SK-N-MC (cell line): ENCODE results near the gene FILIP1.
A peak's percentile ranks its signal among the peaks of the same experiment; 100 is the strongest.

Experiments
- DNase-seq: peaks from one replicate; pipeline ENCODE4 v3.0.0-alpha.2; 2011; ENCODE audit warnings: low read depth, low spot score
- H3K27ac ChIP-seq: fragments of 200-600 bp; sonication (generic); 2 replicates; pipeline ENCODE4 v1.5.1; 2016; ENCODE audit warnings: mixed run types
- H3K36me3 ChIP-seq: fragments of 200-600 bp; sonication (generic); 2 replicates; pipeline ENCODE4 v1.6.1; 2017; ENCODE audit warnings: antibody characterized with exemption, low read length, mixed read lengths; ENCODE audit not compliant: insufficient read depth
- H3K4me3 ChIP-seq: fragments of 200-600 bp; sonication (generic); 2 replicates; pipeline ENCODE4 v1.5.1; 2016
- H3K9ac ChIP-seq: fragments of 200-600 bp; sonication (generic); 2 replicates; pipeline ENCODE4 v1.8.0; 2017; ENCODE audit warnings: mixed run types, mixed read lengths; ENCODE audit not compliant: insufficient read length
- H3K9me3 ChIP-seq: fragments of 200-600 bp; sonication (generic); 2 replicates; pipeline ENCODE4 v1.6.1; 2017; ENCODE audit warnings: low read depth, mild to moderate bottlenecking, antibody characterized with exemption, low read length, moderate library complexity, mixed read lengths
- EZH2 ChIP-seq: fragments of 200-600 bp; sonication (generic); IDR thresholded peaks from one replicate; pipeline ENCODE4 v1.6.1; 2017; ENCODE audit warnings: antibody characterized with exemption
- FOXP2 ChIP-seq: optimal IDR thresholded peaks from 2 replicates; pipeline ENCODE3; 2011; ENCODE audit warnings: mild to moderate bottlenecking, moderate library complexity; ENCODE audit not compliant: insufficient read depth; ENCODE audit errors: extremely low read length, control extremely low read depth
- POLR2AphosphoS5 ChIP-seq: IDR thresholded peaks from 2 replicates; pipeline ENCODE4 v1.6.1; 2012; ENCODE audit warnings: mild to moderate bottlenecking, low read depth, low read length, borderline replicate concordance

The FILIP1 gene

DNA sequence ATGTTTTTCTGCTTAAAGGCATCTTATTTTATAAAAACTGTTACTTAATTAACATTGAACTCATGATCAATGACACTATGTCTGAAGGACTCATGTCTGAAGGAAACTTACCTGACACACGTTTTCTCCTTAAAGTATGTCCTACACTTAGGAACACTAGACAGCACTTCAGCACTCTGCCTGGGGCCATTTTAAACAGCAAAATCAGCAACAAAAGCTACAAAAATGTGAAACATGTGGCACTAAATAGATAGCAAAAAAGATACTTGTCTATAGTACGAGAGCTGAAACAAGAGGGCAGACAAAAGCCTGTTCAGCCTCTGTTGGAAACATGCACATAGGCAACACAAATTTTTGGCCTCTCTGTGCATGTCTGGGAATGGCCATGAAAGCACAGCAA lies 115.5 kb downstream of the FILIP1 start:
- TF ChIP-seq FOXP2 (no peak), POLR2AphosphoS5 (no peak), EZH2 (no peak)
- H3K4me3 ChIP-seq: no peak overlapping the region
- H3K36me3 ChIP-seq: no peaks in the 10 kb centered on the region
- DNase-seq: peak; percentile 14
- no peak overlapping the region for H3K9ac ChIP-seq
- H3K9me3 ChIP-seq: no peaks in the 10 kb centered on the region
- H3K27ac ChIP-seq: no peak overlapping the region

DNA sequence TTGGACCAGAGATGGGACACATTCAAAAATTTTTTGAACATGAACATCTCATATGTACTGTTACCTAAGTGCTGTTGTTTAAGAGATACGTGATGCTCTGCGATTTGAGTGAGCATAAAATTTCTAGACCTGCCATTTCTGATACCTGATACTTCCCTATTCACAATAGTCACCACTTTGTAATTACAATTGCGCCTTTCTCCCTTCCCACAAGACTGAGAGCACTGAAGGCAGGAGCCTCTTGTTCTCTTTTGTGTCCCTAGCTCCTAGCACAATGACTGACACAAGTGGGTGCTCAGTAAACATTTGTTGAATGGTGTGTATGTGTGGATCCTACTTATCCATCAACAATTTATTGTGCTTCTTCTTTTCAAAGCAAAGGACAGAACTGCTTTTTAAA lies 116.2 kb downstream of the FILIP1 start:
- no peak overlapping the region for H3K27ac ChIP-seq
- H3K9ac ChIP-seq: no peak overlapping the region
- H3K4me3 ChIP-seq: no peak overlapping the region
- no peaks in the 10 kb centered on the region for H3K36me3 ChIP-seq
- no peaks in the 10 kb centered on the region for H3K9me3 ChIP-seq
- no peak for TF ChIP-seq EZH2
- TF ChIP-seq POLR2AphosphoS5: no peak
- no peak for TF ChIP-seq FOXP2
- no peak for DNase-seq

GRCh38 chr6:75376347-75377024 lies 117.1 kb downstream of the FILIP1 start:
- no peak for DNase-seq
- no peak overlapping the region for H3K4me3 ChIP-seq
- no peaks in the 10 kb centered on the region for H3K36me3 ChIP-seq
- TF ChIP-seq FOXP2 (no peak), POLR2AphosphoS5 (no peak), EZH2 (no peak)
- no peak overlapping the region for H3K9ac ChIP-seq
- H3K27ac ChIP-seq: no peak overlapping the region
- H3K9me3 ChIP-seq: no peaks in the 10 kb centered on the region

DNA sequence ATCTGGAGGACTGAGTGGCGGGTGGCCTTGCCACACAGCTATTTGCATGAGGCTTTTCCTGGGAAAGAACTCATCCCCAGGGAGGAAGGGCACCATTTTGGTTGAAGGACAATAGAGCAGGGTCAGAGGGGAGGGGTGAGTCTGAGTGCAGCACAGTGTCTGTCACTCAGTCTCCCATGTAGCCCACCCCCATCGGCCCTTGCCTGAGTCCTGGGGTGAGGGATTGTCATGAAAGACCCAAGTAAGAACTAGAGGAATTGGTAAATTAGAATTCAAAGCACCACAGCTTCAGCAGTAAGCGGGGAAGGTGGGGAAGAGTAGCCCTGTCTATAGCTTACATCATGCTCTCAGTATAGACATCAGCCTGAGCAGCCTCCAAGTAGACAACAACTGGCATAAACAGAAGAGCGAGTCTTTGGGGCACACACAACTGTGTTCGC lies 118.6 kb downstream of the FILIP1 start:
- Histone ChIP-seq H3K9ac (no peak overlapping the region), H3K9me3 (no peaks in the 10 kb centered on the region), H3K36me3 (no peaks in the 10 kb centered on the region), H3K4me3 (no peak overlapping the region), H3K27ac (no peak overlapping the region)
- no peak for DNase-seq
- TF ChIP-seq EZH2: no peak
- TF ChIP-seq FOXP2: no peak
- no peak for TF ChIP-seq POLR2AphosphoS5

GRCh38 chr6:75372884-75373283 lies 120.7 kb downstream of the FILIP1 start:
- TF ChIP-seq EZH2 (no peak), FOXP2 (no peak), POLR2AphosphoS5 (no peak)

DNA sequence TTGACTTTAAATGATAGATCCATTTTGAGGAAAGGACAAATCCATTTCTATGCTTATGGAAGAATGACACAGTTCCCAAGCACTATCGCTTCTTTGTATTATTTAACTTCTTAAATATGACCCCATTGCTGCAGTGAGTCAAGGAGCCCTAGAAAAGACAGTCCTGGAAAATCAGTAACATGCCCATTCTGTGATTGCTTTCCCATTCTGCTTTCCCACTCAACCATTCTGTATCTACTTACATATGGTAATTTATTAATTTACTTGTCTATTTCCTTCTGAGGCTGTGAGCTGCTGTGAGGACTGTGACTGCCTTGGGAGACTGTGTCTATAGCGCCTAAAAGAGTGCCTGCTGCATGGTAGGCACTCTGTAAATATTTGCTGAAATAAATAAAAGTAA lies 123.6 kb downstream of the FILIP1 start:
- H3K9me3 ChIP-seq: no peaks in the 10 kb centered on the region
- TF ChIP-seq POLR2AphosphoS5 (no peak), EZH2 (no peak), FOXP2 (no peak)

More at GRCh38 chr6:75372884-75373283, 120.7 kb downstream of the FILIP1 start:
- Histone ChIP-seq H3K9me3 (no peaks in the 10 kb centered on the region), H3K27ac (no peak overlapping the region), H3K4me3 (no peak overlapping the region), H3K36me3 (no peaks in the 10 kb centered on the region), H3K9ac (no peak overlapping the region)
- DNase-seq: no peak

DNA sequence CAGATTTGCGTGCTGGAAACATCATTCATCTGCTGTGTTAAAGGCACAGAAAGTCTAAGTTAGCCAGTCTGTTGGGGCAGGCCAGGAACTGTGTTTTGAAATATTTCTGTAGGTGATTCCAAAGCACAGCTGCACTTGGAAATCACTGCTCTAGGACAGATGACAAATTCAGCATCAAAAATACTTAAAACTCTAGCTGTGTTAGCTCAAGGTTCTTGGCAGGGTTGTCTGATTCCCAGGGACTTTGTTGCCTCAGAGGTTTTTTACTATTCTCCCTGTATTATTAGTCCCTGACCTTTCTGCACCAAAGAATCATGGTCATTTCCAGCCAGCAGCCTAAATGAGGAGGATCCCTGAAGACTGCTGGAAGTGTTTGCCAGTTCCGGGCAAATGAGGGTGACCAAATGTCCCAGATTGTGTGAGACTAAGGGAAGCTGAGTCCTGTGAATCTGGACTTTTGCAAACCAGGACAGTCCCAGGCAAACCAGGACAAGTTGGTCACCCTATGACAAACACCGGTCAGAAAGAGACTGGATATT lies 124.7 kb downstream of the FILIP1 start:
- TF ChIP-seq POLR2AphosphoS5 (no peak), EZH2 (no peak), FOXP2 (no peak)
- H3K4me3 ChIP-seq: no peak overlapping the region
- H3K36me3 ChIP-seq: no peaks in the 10 kb centered on the region
- no peak overlapping the region for H3K9ac ChIP-seq
- H3K9me3 ChIP-seq: no peaks in the 10 kb centered on the region
- H3K27ac ChIP-seq: no peak overlapping the region
- no peak for DNase-seq

More for the DNA sequence above, 123.6 kb downstream of the FILIP1 start:
- no peak overlapping the region for H3K9ac ChIP-seq
- no peaks in the 10 kb centered on the region for H3K36me3 ChIP-seq
- H3K27ac ChIP-seq: no peak overlapping the region
- no peak overlapping the region for H3K4me3 ChIP-seq
- no peak for DNase-seq

GRCh38 chr6:75368151-75368779 lies 125.3 kb downstream of the FILIP1 start:
- Histone ChIP-seq H3K9ac (no peak overlapping the region), H3K27ac (no peak overlapping the region), H3K4me3 (no peak overlapping the region), H3K36me3 (no peaks in the 10 kb centered on the region), H3K9me3 (no peaks in the 10 kb centered on the region)
- no peak for DNase-seq
- TF ChIP-seq FOXP2: no peak
- TF ChIP-seq EZH2: no peak
- TF ChIP-seq POLR2AphosphoS5: no peak
